Stimulated activated CD4-positive, alpha-beta T cell treated with anti-CD3 and anti-CD28 coated beads, TNF-alpha, amount 100 ng/mL, for 24 hours (primary cell): Measurements from ENCODE around the gene AGT.
"Not testable (repeated sequence)": the region's sequence is repeated elsewhere in the genome, so short reads cannot be mapped to it uniquely, and the experiment has no call there.

ENCODE experiments used
- DNase-seq, 3 experiments: peaks; one replicate each; pipeline ENCODE4 v3.0.0-alpha.2; 2020; ENCODE audit warnings: low read depth in 3 of 3

Gene AGT

DNA sequence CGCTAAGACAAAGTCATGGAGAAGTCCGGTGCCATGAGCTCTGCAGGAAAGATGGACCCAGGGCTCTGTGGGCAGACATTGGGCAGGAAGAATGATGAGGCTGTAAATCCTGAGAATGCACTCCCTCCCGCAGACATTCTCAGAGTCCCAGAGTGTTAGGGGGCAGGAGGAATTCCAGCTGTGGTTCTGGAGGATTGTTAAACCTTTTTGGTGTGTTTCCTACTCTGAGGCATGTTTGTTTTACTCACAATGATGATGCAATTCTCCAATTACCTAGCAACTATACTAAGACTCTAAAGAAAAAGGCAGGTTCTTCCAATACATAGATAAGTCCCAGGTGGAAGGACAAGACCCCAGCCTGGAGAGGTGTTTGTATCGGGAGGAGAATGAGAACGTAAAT, 30.5 kb upstream of the AGT start:
- no peak for DNase-seq

DNA sequence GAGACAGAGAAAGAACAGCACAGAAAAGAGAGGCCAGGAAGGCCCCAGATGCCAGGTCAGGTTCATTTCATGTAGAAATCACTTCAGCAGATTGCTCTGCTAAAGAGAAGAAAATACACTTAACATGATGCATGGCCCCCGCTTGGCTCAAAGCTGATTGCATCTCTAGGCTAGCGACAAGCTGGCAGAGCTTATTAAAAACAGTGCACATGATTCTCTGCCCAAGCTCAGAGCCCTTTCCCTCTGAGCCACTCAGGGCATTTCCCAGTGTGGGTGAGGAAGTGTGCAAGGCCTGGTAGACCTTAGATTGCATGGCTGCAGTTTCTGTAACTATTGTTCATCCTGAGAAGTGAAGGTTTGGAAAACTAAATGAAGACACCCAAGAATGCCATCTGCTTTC, 30.0 kb upstream of the AGT start:
- no peak for DNase-seq

- DNase-seq: no peak
Measured at GRCh38 chr1:230739564-230740290, 25.8 kb upstream of the AGT start.

DNA sequence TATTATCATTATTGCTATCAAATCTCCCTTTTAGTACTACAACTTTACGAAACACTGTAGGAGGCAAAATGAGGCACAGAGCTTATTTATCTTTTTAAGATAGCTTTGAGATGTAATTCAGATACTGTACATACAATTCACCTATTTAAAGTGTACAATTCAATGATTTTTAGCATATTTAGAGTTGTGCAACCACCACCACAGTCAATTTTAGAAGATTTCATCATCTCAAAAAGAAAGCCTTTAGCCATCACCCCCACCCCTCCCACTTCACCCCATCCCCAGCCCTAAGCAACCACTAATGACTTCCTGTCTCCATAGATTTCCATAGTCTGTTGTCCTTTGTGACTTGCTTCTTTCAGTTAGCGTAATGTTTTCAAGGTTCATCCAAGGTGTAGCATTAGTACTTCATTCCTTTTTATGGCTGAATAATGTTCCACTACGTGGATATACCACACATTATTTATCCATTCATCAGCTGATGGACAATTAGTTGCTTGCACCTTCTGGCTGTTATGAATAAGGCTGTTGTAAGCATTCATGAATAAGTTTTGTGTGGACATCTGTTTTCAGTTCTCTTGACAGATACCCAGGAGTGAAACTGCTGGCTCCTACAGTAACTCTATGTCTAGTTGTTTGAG, 23.8 kb upstream of the AGT start:
- no peak for DNase-seq

GRCh38 chr1:230735447-230735846, 21.5 kb upstream of the AGT start:
- DNase-seq: no peak

DNA sequence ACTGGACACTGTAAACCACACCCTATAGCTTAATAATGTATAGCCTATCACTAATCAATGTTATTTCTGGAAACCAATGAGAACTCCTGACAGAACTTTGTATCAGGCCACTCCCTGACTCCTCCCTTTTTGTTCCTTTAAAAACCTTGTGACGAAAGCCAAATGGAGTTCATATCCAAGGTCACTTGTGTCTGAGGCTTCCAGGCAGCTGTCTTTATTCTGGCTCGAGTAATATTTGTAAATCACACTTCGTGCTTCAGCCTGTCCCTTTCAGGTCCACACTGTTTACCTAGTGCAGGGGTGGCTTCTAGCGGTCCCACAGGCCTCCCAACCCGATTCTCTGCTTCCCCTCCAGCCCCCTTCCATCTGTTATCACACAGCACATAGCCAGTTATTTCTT, 17.1 kb upstream of the AGT start:
- no peak for DNase-seq

- DNase-seq: no peak
Measured at GRCh38 chr1:230728710-230729392, 14.9 kb upstream of the AGT start.

DNA sequence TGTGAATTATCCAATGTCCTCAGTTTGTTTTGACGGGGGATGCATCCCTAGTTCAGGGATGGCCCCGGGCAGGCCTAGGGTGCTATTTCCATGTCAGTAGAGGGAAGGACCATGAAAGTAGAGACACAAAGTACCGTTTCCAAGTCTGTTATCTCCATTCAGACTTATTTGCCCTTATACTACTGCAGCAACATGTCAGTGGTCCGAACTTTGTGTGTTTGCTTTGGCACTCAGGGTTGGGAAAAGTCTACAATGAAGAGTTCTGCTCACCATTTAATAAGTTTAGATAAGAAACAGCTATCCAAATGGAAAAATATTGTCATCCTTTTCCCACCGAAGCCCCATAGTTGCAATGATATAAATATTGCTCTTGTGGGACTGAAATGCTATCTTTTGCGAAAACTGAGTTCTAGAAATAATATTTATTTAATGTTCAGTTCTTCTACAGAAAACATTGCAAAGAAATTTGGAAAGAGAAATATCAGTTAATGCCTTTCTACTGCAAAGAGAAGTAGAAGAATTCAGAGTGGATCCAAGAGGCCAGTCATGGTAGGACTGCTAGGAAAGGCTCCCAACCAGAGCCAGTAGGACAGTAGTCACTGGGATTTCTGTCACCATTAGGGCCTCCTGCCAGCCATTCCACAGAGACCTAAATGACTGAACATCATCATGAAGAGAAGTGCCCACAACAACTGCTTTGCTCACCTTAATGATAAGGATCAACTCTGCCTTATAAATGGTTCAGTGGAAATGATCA, 11.5 kb upstream of the AGT start:
- no peak for DNase-seq

DNA sequence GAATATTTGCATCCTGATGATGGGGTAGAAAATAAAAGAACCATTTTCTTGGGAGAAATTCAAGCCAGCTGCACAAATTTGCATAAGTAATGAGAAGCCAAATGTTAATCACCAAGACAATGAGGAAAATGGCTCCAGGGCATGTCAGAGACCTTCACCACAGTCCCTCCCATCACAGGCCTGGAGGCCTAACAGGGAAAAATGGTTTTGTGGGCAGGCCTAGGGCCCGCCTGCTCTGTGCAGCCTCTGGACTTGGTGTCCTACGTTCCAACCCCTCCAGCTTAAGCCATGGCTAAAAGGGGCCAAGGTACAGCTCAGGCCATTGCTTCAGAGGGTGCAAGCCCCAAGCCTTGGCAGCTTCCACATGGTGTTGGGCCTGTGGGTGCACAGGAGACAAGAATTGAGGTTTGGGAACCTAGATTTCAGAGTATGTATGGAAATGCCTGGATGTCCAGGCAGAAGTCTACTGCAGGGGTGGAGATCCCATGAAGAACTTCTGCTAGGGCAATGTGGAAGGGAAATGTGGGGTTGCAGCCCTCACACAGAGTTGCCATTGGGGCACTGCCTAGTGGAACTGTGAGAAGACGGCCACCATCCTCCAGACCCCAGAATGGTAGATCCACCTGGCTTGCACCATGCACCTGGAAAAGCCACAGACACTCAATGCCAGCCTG, 8.1 kb upstream of the AGT start:
- DNase-seq: not testable (repeated sequence)

- no peak for DNase-seq
Measured at GRCh38 chr1:230717251-230717650, 3.3 kb upstream of the AGT start.

GRCh38 chr1:230716453-230716852, 2.5 kb upstream of the AGT start:
- DNase-seq: not testable (repeated sequence)

- DNase-seq: no peak
Measured at GRCh38 chr1:230715510-230715909, 1.6 kb upstream of the AGT start.

DNA sequence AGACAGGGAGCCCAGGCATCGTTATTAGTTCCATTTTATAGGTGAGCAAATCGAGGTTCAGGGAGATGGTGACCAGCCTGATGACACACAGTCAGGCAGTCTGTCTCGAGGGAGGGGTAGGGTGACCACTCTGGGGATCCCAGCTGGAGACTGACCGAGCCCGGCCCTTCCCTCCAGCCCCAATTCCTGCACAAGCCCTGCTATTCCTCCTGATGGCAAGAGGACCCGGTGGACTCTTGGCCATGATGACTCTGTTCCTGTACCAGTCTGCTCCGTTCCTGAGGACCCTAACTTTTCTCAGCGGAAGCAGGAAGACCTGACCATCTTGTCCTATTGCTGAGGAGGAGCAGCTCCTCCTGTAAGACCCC, 391 bp downstream of the AGT start:
- DNase-seq: no peak

- DNase-seq: no peak
Measured at GRCh38 chr1:230713138-230713537, 784 bp downstream of the AGT start.

GRCh38 chr1:230712470-230712942, 1.4 kb downstream of the AGT start:
- DNase-seq: no peak

DNA sequence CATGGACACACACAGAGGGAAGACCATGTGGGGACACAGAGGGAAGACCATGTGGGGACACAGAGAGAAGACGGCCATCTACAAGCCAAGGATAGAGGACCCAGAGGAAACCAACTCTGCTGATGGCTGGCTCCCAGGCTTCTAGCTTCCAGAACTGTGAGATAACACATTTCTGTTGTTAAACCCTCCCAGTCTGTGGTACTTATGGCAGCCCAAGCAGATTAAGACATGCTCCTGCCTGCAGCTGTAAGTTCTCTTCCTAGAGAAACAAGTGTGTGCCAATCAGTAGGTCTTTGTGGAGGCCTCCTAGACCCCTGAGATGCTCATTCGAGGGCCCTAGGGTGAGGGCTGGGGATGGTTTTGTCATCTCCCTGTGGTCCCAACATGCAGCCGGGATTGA, 2.7 kb downstream of the AGT start:
- no peak for DNase-seq

DNA sequence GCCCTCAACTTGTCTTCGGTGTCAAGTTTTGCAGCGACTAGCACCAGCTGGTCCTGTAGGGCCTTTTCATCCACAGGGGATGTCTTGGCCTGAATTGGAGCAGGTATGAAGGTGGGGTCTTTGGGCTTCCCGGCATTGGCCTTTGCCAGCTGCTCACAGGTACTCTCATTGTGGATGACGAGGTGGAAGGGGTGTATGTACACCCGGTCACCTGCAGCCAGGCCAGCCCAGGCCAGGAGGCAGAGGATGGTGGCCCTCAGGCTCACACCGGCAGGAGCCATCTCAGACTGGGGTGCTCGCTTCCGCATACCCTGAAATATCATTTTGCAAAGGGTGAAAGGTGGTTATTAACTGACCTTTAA, 3.4 kb downstream of the AGT start:
- no peak for DNase-seq

- no peak for DNase-seq
Measured at GRCh38 chr1:230709619-230710542, 4.0 kb downstream of the AGT start.

DNA sequence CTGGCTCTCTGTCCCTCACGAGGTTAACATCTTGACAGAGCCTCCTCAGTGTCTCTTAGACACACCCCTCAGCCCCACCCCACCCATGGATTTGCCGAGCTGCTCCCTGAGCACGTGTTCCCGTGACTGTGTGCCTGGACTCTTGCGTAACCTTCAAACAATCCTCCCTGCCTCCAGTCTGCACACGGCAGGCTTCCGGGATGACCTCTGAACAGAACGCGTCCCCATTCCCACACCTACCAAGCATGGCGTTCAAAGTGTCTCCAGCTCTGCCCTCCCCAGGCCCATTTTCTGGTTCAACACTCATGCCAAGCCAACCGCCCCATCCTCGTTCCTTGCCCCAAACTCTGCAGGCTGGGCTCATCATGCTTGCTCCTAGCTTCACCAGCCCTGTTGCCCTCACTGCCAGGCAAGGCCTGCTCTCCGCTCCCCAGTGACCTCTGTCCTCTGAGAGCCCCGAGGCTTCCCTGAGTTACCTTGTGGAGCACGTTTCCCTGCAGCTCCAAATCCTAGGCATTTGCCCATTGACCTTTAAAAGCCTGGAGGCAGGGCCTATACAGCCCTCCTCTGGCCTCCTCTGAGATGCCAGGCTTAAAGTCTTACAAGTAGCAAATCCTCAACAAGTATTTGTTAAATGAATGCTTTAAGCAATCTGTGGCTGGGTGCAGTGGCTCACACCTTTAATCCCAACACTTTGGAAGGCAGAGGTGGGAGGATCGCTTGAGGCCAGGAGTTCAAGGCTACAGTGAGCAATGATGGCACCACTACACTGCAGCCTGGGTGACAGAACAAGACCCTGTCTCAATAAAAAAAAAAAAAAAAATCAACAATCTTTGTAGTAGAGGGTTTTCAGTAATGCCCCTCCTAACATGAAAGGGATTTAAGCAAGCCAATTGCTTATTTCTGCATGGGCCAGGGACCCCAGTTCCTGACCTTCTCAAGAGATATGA, 5.0 kb downstream of the AGT start:
- no peak for DNase-seq
